ENCODE results near the gene FDXACB1.
"Not testable (repeated sequence)": the region's sequence is repeated elsewhere in the genome, so short reads cannot be mapped to it uniquely, and the experiment has no call there.

FDXACB1 gene

DNA sequence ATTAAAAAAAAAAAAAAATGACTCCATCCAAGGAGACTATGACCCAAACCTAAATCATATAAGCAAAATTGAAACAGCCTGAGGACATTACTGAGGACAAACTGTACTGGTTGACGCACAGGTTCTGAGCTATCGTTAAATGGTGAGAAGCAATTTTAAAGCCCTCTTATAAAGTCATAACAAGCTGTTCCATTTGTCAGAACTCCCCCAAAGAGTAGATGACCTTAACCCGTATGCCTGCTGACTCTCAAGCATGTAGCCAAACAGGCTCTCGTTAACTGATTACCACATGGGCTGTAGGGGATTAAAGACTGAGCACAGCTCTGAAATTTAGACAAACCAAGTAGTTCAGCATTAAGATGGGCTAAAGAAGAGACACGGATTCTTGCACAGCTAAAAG, 30.4 kb upstream of the FDXACB1 start:
- no peak for DNase-seq (ENCODE audit: low read depth in 2 of 3, low spot score in 1 of 3)

DNA sequence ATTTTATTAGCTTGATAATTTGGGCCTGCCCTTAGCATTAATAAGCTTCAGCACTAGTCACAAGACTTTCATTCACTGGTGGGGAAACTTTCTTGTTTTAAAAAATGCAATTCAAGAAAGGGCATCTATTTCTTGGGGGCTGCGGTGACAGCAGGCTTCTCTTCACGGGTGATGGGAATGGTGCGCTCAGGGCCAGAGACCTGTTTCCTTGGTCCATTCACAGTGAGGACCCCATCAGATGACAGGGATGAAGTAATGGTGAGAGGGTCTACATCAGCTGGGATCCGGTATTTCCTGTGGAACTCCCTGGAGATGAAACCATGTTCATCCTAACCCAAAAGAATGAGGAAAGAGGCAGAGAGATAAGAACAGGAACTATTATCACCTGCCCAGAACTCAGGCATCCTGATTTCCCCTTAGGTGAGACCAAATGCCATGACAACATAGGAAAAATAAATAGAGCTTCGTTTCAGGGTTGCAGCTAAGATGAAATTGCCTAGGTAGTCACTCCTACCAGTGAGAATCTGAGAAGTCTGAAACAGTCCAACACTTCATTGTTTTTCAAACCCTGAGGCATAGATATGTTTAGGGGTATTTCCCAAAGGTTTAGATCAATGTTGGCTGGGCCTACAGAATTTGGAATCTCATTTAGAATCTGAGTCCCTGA, 29.8 kb upstream of the FDXACB1 start:
- DNase-seq (ENCODE audit: low read depth in 2 of 3, low spot score in 1 of 3): no peak

DNA sequence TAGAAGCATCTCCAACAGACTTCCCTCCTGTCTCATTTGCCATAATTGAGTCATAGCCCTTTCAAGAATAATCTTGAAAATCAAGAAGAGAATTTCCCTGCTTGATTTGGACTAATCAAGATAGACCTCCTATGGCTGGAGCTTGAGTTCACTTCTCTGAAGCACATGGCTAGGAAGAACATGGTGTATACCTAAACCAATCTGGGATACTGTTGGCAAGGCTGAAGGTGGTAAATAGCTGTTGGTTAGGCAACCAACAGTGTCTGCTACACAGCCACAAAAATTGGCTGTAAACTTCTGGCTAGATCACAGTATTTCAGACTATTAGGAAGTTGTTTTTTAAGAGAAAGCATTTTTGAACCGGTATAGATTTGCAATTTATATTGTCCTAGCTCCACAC, 27.7 kb upstream of the FDXACB1 start:
- no peak for DNase-seq (ENCODE audit: low read depth in 2 of 3, low spot score in 1 of 3)

DNA sequence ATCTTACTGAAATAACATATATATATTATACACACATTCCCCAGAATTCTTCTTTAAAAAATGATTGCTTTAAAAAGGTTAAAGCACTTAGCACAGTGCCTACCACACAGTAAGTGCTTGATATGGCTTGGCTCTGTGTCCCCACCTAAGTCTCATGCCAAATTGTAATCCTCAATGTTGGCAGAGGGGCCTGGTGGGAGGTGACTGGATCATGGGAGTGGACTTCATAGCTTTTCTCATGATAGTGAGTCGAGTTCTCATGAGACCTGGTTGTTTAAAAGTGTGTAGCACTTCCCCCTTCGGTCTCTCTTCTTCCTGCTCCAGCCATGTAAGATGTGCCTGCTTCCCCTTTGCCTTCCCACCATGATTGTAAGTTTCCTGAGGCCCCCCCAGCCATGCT, 26.4 kb upstream of the FDXACB1 start:
- DNase-seq (ENCODE audit: low read depth in 2 of 3, low spot score in 1 of 3): no peak

DNA sequence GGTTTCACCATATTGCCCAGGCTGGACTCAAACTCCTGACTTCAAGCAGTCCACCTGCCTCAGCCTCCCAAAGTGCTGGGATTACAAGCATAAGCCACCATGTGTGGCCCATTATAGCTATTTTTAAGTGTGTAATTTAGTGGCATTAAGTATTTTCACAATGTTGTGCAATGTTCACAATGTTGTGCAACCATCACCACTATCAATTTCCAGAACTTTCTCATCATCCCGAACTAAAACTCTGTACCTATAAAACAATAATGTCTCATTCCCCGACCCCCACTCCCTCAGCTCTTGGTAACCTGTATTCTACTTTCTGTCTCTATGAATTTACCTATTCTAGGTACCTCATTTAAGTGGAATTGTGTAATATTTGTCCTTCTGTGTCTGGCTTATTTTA, 7.9 kb upstream of the FDXACB1 start:
- DNase-seq (ENCODE audit: low read depth in 2 of 3, low spot score in 1 of 3): no peak

DNA sequence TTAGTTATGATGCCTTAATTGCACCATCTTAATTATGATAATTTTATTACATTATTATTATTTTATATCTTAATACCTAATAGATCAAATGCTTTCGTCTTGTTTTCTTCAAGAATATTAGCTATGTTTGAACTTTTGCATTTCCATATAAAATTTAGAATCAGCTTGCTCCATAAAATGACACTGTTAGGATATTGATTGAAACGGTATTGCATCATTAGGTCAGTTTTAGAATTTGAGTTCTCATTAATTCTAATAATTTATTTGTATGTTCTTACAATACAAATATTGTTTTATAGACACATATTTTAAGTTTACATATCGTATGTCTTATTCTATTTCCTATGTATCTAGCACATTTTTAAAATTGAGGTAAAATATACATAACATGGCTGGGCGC, 7.1 kb upstream of the FDXACB1 start:
- DNase-seq (ENCODE audit: low read depth in 2 of 3, low spot score in 1 of 3): no peak

DNA sequence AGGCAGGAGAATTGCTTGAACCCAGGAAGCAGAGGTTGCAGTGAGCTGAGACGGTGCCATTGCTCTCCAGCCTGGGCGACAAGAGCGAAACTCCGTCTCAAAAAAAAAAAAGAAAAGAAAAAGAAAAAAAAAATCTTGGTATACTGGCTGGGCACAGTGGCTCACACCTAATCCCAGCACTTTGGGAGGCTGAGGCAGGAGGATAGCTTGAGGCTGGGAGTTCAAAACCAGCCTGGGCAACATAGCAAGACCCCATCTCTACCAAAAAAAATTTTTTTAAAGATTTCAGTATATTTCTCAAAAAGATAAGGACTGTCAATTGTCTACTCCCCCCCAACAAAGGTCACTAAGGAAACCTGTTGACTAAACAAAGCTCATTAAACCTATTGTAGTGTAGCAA, 6.1 kb upstream of the FDXACB1 start:
- DNase-seq (ENCODE audit: low read depth in 2 of 3, low spot score in 1 of 3): not testable (repeated sequence)

DNA sequence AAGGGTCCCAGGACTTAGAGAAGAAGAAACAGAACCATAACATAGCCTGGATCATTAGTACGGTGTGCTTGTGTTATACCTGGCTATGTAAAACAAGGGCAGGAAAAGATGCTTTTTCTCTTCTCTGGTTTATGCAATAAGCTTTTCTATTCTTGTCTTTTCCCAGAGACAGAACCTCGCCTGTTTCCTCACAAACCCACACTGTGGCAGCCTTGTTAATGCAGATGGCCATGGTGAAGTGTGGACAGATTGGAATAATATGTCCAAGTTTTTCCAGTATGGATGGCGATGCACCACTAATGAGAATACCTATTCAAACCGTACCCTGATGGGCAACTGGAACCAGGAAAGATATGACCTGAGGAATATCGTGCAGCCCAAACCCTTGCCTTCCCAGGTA, 3.2 kb upstream of the FDXACB1 start:
- DNase-seq (ENCODE audit: low read depth in 2 of 3, low spot score in 1 of 3): no peak

DNA sequence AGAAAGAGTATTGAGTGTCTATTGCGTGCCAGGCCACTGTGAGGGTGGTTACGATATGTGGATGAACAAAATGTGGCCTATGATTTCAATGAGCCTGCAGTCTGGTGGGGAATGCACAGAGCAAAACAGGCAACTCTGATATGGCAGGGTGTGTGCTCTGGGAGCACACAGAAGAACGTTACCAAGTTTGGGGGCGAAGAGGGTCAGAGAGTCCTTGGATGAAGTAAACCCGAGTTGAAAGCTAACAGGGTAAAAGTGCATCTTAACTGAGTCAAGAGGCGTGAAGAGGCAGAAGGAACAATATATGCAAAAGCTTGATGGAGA, 634 bp upstream of the FDXACB1 start:
- no peak for DNase-seq (ENCODE audit: low read depth in 2 of 3, low spot score in 1 of 3)

DNA sequence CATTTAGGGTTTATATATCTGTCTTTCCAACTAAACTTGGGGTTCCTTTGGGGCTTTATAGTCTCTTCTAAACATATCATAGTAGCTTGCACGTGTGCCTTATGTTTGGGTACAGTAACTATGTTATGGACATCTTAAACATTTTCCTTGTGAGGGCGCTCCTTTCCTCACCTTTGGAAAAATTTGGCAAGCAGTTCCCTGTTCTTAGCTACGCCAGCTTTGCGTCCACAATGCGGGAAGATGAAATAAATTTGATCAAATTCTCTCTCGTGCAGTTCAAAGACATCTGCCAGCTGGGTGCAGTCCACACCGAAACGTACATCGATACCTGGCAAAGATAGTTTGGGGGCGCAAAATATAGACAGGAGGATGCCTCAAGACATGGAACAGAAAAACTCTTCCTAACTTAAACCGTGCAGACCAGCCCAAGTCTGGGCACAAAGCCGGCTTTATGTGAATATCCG, 548 bp downstream of the FDXACB1 start:
- DNase-seq (ENCODE audit: low read depth in 2 of 3, low spot score in 1 of 3): no peak

DNA sequence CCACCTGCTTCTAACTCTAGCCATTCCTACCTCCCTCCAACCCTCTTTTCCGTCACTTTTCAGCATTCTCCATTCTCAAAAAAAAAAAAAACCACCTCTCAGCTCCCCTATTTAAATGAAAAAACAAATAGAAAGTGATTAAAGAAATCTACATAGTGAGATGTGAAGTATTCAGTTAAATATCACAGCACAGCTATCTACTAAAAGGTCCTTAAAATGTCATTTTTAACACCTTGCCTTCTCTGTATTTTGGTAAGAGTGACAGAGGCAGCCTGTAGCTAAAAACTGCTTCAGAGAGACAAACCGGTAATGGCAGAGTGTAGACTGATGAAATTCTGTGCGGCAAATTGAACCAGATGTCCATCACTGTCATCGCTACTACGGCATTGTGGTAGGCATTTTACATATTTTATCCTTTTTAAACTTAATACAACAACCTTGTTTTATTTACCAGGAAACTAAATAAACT, 7.2 kb downstream of the FDXACB1 start:
- DNase-seq (ENCODE audit: low read depth in 2 of 3, low spot score in 1 of 3): no peak

DNA sequence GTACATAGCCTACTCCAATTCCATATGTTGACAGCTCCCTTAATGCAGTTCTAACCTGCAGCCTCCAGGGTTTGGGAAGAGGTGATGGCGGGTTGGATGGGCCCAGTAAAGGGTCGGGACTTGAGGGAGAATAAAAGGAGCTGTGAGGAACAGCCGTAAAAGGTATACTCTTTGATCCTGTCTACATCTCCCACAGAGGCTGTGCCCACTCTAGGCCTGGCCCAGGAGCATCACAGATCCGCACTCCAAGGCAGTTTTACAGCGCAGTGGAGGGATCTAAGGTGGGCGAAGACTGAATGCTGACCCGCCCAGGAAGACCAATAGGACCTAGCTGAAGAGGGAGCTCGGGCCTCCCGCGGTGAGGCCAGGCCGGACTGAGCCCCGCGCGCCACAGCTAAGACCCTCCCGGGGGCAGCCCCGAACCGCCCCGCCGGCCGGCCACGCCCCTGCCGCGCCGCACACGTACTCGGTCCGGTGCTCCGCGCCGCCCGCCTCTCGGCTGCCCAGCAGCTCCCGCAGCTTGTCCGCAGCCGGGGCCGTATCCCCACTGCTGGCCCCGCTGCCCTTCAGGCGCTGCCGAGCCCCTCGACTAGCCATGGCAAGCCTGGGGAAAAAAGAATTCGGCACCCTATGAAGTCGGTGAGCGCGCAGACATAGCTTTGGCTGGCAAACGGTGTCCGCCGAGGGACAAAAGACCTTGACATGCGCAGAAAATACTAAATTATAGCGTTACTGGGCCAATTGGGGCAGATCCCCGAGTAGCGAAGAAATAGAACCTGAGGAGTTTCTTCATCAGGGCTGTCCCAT, 7.9 kb downstream of the FDXACB1 start, which contains the start of gene ALG9:
TSS of gene ALG9 (minus strand) at position 696 of the 807 bp plus-strand sequence. CDS start at position 597, 99 bp downstream.
- peak; percentile 77 to 92 (median 85) for DNase-seq (ENCODE audit: low read depth in 2 of 3, low spot score in 1 of 3)

DNA sequence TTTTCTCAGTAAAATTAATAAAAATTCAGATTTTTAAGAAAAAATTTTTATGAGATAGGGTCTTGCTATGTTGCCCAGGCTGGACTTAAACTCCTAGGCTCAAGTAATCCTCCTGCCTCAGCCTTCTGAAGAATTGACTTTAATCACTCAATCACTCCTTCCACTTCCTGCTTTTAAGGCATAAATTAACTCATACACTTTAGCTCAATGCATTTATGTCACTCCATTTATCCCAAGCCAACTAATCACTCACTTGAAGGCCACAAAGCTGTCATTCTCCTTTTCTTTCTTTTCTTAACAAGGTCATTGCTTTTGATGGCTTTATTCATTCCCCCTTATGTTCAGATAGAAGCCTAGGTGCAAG, 8.5 kb downstream of the FDXACB1 start:
- no peak for DNase-seq (ENCODE audit: low read depth in 2 of 3, low spot score in 1 of 3)

DNA sequence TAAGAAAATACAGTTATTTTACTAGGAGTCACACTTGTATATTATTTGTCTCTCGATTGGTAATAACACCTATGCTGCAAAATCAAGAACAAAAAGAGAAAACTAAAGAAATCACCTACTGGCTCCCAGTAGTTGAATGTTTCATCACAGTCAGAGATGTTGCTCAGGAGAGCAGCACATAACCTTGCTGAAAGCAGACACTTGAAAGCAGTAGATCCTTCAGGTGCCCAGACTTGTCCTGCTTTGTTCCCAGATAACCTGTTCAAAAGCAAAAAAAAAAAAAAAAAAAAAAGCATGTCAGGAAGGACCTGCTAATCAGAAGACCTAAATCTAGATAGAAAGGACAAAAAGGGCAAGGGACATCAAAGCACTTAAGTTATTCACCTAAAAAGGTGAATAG, 8.9 kb downstream of the FDXACB1 start:
- DNase-seq (ENCODE audit: low read depth in 2 of 3, low spot score in 1 of 3): no peak

DNA sequence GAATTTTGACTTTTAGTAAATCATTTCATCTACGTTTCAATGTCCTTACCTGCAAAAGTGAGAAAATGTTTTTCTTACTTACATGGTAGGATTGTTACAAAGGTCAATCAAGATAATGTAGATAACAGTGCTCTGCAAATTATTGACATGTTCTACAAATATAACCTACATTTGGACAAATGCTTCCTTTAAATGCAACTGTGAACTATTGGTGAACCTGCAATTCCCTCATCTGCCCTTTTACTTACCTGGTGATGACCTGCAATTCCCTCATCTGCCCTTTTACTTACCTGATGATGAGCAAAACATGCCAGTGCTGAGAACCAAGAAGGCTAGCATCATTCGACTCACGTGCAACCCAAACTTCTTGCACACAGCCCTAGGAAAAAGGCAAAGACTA, 18.7 kb downstream of the FDXACB1 start:
- DNase-seq (ENCODE audit: low read depth in 2 of 3, low spot score in 1 of 3): no peak

DNA sequence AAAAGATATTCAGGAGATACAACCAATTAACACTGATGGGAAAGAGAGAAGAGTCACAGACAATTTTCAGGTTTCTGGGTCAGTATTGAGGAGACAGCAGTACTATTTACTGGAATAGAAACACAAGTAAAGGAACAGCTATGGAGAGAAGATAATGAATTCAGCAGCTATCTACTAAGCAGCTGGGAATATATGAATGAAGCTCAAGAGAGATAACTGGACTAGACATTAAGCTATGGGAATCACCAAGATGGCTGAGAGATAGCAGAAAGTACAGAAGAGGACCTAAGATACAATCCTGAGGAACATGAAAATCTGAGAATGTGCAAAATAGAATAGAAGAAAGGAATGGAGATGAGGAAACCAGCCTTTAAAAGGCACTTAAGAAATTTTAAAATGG, 23.5 kb downstream of the FDXACB1 start:
- no peak for DNase-seq (ENCODE audit: low read depth in 2 of 3, low spot score in 1 of 3)

DNA sequence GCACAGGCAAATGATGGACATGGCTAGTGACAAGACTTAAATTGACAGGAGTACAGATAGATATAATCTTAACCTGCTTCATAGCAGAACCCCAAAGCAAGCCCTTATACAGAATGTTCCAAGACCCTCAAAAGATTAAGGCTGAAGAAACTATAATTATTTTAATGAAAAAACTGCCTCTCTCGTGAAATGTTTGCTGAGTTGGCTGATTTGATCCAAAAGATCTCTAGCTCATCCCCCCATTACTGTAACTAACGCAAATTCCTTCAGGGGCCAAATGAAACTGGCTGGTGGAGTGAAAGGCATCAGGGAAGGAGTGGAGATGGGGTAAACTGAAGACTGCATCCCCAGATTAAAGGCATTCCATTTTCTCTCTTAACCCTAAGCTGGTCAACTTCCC, 26.9 kb downstream of the FDXACB1 start:
- DNase-seq (ENCODE audit: low read depth in 2 of 3, low spot score in 1 of 3): no peak

DNA sequence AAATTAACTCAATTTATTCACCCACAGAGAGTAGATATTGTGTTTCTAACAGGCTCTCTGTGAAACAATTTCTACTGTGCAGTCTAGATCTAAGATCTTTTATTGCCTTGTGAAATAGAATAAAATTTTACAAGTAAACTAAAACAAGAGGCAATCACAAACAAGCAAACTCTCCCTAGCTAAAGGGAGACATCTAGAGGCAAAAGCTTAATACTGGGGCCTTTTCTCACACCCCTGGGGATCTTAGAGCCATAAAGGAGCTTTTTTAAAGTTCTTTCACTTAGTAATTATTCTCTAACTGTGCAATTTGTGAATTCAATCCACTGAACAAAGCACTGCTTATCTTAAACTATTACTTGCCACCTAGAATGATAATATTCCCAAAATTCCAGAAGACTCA, 27.3 kb downstream of the FDXACB1 start:
- DNase-seq (ENCODE audit: low read depth in 2 of 3, low spot score in 1 of 3): no peak

DNA sequence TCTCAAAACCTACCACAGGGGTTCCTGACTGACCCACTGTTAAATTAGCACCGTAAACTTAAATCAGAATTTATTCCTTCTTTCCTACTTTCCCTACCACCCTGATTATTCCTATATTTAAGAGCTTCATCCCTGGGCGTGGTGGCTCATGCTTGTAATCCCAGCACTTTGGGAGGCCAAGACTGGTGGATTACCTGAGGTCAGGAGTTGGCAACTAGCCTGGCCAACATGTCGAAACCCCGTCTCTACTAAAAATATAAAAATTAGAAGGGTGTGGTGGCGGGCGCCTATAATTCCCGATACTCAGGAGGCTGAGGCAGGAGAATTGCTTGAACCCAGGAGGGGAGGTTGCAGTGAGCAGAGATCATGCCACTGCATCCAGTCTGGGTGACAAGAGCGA, 27.9 kb downstream of the FDXACB1 start:
- no peak for DNase-seq (ENCODE audit: low read depth in 2 of 3, low spot score in 1 of 3)

DNA sequence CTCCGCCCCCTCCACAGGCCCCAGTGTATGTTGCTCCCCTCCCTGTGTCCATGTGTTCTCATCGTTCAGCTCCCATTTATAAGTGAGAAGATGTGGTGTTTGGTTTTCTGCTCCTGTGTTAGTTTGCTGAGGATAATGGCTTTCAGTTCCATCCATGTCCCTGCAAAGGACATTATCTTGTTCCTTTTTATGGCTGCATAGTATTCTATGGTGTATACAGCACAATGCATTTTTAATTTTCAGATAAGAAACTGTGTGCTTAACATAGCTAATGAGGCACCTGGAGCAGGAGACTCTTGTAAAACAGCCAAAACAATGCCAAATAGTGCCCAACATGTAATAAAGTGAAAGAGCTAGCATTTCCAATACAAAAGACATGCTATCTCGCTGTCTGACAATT, 29.3 kb downstream of the FDXACB1 start:
- DNase-seq (ENCODE audit: low read depth in 2 of 3, low spot score in 1 of 3): no peak

DNA sequence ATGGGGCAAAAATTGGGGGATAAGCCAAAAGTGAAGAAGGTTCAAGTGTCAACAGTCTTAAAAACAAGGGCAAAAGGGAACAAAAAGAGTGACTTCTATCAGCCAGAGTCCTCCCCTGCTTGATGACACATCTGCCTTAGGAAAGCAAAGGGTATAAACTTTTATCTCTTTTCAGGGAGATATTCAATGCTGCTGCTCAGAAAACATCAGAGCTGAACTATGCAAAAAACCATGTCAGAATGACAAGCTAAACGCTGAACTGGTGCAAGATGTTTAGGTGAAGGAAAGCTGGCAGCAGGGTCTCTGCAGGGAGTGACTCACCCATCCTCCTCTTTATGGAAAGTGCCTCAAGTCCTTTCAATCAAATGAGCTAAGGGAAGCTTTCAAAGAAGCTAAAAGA, 32.3 kb downstream of the FDXACB1 start:
- no peak for DNase-seq (ENCODE audit: low read depth in 2 of 3, low spot score in 1 of 3)

DNA sequence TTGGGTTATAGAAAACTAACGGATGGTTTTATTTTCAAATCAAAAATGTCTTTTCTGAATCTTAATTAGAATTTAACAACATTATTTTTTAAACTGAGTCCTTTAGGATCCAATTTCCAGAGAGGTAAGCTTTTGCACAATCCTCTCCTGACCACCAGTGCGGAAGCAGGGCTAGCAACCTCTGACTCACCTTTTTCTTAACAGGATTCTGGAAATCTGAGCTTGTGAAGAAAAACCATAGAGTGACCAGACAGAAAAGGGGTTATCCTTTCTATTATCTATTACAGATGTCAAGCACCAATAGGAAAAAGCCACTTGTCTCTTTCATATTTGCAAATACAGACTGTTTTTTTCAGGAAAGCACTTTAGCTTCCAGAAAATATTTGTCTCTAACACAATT, 32.9 kb downstream of the FDXACB1 start:
- no peak for DNase-seq (ENCODE audit: low read depth in 2 of 3, low spot score in 1 of 3)

Measured in stimulated activated CD4-positive, alpha-beta T cell treated with anti-CD3 and anti-CD28 coated beads, Interleukin-12 subunit alpha, Interleukin-12 subunit beta, amount 100 ng/mL, for 48 hours (primary cell).